Suppressor macrophage treated with lipopolysaccharide for 4 hours (primary cell): ENCODE measurements around the gene IDH2.
"Not testable (repeated sequence)": the region's sequence is repeated elsewhere in the genome, so short reads cannot be mapped to it uniquely, and the experiment has no call there.

Experiments
- DNase-seq: peaks from one replicate; pipeline ENCODE4 v3.0.0-alpha.2; 2020

Gene IDH2

GRCh38 chr15:90114451-90114901, 12.2 kb upstream of the IDH2 start:
- DNase-seq = peak; percentile 51

- no peak for DNase-seq
Measured at GRCh38 chr15:90113166-90113565, 10.9 kb upstream of the IDH2 start.

GRCh38 chr15:90109163-90109751, 7.0 kb upstream of the IDH2 start:
- not testable (repeated sequence) for DNase-seq

- DNase-seq = not testable (repeated sequence)
Measured at GRCh38 chr15:90108038-90108437, 5.8 kb upstream of the IDH2 start.

- peak; percentile 24 for DNase-seq
Measured at GRCh38 chr15:90106522-90107117, 4.4 kb upstream of the IDH2 start.

- DNase-seq = no peak
Measured at GRCh38 chr15:90105521-90105920, 3.3 kb upstream of the IDH2 start.

GRCh38 chr15:90104551-90104950, 2.3 kb upstream of the IDH2 start:
- DNase-seq = no peak

GRCh38 chr15:90103701-90104329, 1.5 kb upstream of the IDH2 start:
- DNase-seq = no peak

- DNase-seq = peak; percentile 62
Measured at GRCh38 chr15:90101130-90101968, 919 bp downstream of the IDH2 start.

- DNase-seq = peak; percentile 30
Measured at GRCh38 chr15:90099868-90100831, 2.1 kb downstream of the IDH2 start.

GRCh38 chr15:90099072-90099867, 3.0 kb downstream of the IDH2 start:
- DNase-seq = no peak

- peak; percentile 52 for DNase-seq
Measured at GRCh38 chr15:90097475-90097874, 4.8 kb downstream of the IDH2 start.

- no peak for DNase-seq
Measured at GRCh38 chr15:90095521-90095959, 6.7 kb downstream of the IDH2 start.

GRCh38 chr15:90091156-90091931, 10.9 kb downstream of the IDH2 start:
- no peak for DNase-seq

GRCh38 chr15:90090226-90090848, 11.9 kb downstream of the IDH2 start:
- no peak for DNase-seq

- peak; percentile 40 for DNase-seq
Measured at GRCh38 chr15:90087454-90088154, 14.7 kb downstream of the IDH2 start.

GRCh38 chr15:90086868-90087268, 15.4 kb downstream of the IDH2 start:
- peak; percentile 69 for DNase-seq

- DNase-seq = no peak
Measured at GRCh38 chr15:90085565-90085964, 16.7 kb downstream of the IDH2 start.

GRCh38 chr15:90084876-90085423, 17.3 kb downstream of the IDH2 start:
- no peak for DNase-seq
